SK-N-SH treated with all-trans-retinoic acid at 6 μM for 48 hours (cell line): Measurements from ENCODE around the gene RGCC.

Experiments
- ATAC-seq: fragments of 200-7000 bp; cut with Tn5 transposase; 3 replicates; pipeline ENCODE4 v1.9.1; 2020; ENCODE audit warnings: mild to moderate bottlenecking, moderate library complexity
- ARNTL ChIP-seq: fragments of 450-650 bp; formaldehyde crosslinking; IDR thresholded peaks from 2 replicates; pipeline ENCODE4 v1.5.0; 2020; ENCODE audit warnings: low read depth, mild to moderate bottlenecking, moderate library complexity, borderline replicate concordance
- BACH2 ChIP-seq: fragments of 250-450 bp; sonication (Bioruptor Pico); IDR thresholded peaks from 2 replicates; pipeline ENCODE4 v1.9.0; 2021; ENCODE audit warnings: mild to moderate bottlenecking, borderline replicate concordance
- CSDC2 ChIP-seq: fragments of 250-450 bp; sonication (Bioruptor Pico); IDR thresholded peaks from 2 replicates; pipeline ENCODE4 v1.5.0; 2020; ENCODE audit warnings: mild to moderate bottlenecking, moderate library complexity
- ESRRG ChIP-seq: fragments of 250-450 bp; sonication (Bioruptor Pico); IDR thresholded peaks from 2 replicates; pipeline ENCODE4 v1.6.1; 2021; ENCODE audit warnings: mild to moderate bottlenecking
- GLIS3 ChIP-seq: fragments of 250-450 bp; sonication (Bioruptor Pico); IDR thresholded peaks from 2 replicates; pipeline ENCODE4 v1.5.0; 2020; ENCODE audit warnings: mild to moderate bottlenecking, moderate library complexity
- ISL1 ChIP-seq: fragments of 250-450 bp; sonication (Bioruptor Pico); IDR thresholded peaks from 2 replicates; pipeline ENCODE4 v2.1.2; 2022; ENCODE audit warnings: mild to moderate bottlenecking, moderate library complexity
- OSR1 ChIP-seq: fragments of 250-450 bp; sonication (Bioruptor Pico); IDR thresholded peaks from 2 replicates; pipeline ENCODE4 v1.8.0; 2022; ENCODE audit warnings: moderate library complexity, mild to moderate bottlenecking, inconsistent platforms
- PPARA ChIP-seq: fragments of 250-450 bp; sonication (Bioruptor Pico); IDR thresholded peaks from 2 replicates; pipeline ENCODE4 v1.5.0; 2020; ENCODE audit warnings: mild to moderate bottlenecking, borderline replicate concordance
- RARB ChIP-seq: fragments of 250-450 bp; sonication (Bioruptor Pico); IDR thresholded peaks from 2 replicates; pipeline ENCODE4 v1.8.0; 2021; ENCODE audit warnings: mild to moderate bottlenecking, moderate library complexity
- SNAI2 ChIP-seq: fragments of 250-450 bp; sonication (Bioruptor Pico); IDR thresholded peaks from 2 replicates; pipeline ENCODE4 v1.5.0; 2020; ENCODE audit warnings: mild to moderate bottlenecking, moderate library complexity
- TCF4 ChIP-seq: fragments of 250-450 bp; sonication (Bioruptor Pico); IDR thresholded peaks from 2 replicates; pipeline ENCODE4 v1.8.0; 2021; ENCODE audit warnings: mild to moderate bottlenecking, moderate library complexity, borderline replicate concordance
- TOX ChIP-seq: fragments of 250-450 bp; sonication (Bioruptor Pico); IDR thresholded peaks from 2 replicates; pipeline ENCODE4 v1.8.0; 2021; ENCODE audit warnings: mild to moderate bottlenecking, moderate library complexity, borderline replicate concordance
- ZC3H10 ChIP-seq: fragments of 250-450 bp; sonication (Bioruptor Pico); IDR thresholded peaks from 2 replicates; pipeline ENCODE4 v1.5.1; 2021; ENCODE audit warnings: mild to moderate bottlenecking, moderate library complexity
- ZFP3 ChIP-seq: fragments of 250-450 bp; sonication (Bioruptor Pico); IDR thresholded peaks from 2 replicates; pipeline ENCODE4 v1.5.0; 2020; ENCODE audit warnings: mild to moderate bottlenecking, moderate library complexity
- ZFP30 ChIP-seq: fragments of 450-650 bp; formaldehyde crosslinking; IDR thresholded peaks from 2 replicates; pipeline ENCODE4 v1.5.0; 2022; ENCODE audit warnings: mild to moderate bottlenecking, moderate library complexity
- ZNF565 ChIP-seq: fragments of 450-650 bp; formaldehyde crosslinking; conservative IDR thresholded peaks from 2 replicates; pipeline ENCODE4 v1.5.0; 2020; ENCODE audit warnings: low read depth, mild to moderate bottlenecking, moderate library complexity
- ZNF70 ChIP-seq: fragments of 450-650 bp; formaldehyde crosslinking; IDR thresholded peaks from 2 replicates; pipeline ENCODE4 v1.5.0; 2020; ENCODE audit warnings: mild to moderate bottlenecking, moderate library complexity
- ZNF8 ChIP-seq: fragments of 450-650 bp; formaldehyde crosslinking; IDR thresholded peaks from 2 replicates; pipeline ENCODE4 v1.5.0; 2020; ENCODE audit warnings: mild to moderate bottlenecking, moderate library complexity
- TF ChIP-seq, protein P1 (sequence below): fragments of 250-450 bp; sonication (Bioruptor Pico); IDR thresholded peaks from 2 replicates; pipeline ENCODE4 v1.8.0; 2021; ENCODE audit warnings: low read depth, mild to moderate bottlenecking, moderate library complexity, borderline replicate concordance
- TF ChIP-seq, protein P2 (sequence below): fragments of 250-450 bp; sonication (Bioruptor Pico); IDR thresholded peaks from 2 replicates; pipeline ENCODE4 v1.5.1; 2021; ENCODE audit warnings: mild to moderate bottlenecking, moderate library complexity

Gene RGCC

DNA sequence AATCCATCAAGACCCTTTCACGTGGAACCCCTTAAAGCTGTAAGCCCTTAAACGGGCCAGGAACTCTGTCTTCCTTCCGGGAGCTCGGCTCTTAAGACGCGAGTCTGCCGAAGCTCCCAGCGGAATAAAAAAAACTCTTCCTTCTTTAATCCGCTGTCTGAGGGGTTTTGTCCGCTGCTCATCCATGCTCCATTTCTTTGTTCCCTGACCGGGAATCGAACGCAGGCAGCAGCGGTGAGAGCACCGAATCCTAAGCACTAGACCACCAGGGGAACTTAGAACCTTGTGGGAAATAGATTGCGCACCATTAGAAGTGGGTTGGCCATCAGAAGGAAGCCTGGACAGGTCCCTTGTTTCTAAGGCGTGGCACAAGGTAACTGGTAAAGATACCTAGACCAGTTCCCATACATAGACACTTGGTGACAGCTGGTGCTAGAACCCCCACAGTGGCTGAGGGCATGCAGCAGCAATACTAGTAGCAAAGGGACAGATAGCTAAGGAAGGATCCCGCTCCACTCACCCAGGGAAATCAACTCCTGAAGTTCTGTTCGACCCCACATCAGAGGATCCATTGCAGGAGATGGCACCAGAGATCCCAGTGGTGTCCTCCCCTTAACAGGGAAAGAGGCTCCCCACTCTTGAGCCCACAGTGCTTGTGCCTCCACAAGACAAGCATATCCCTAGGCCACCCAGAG is 1.5 kb upstream of the RGCC start:
- no peak for TF ChIP-seq ARNTL (CRISPR knock-in tag)
- TF ChIP-seq CSDC2 (CRISPR knock-in tag): no peak
- no peak for TF ChIP-seq RARB (CRISPR knock-in tag)
- TF ChIP-seq ZNF565: no peak
- TF ChIP-seq, protein P1, sequence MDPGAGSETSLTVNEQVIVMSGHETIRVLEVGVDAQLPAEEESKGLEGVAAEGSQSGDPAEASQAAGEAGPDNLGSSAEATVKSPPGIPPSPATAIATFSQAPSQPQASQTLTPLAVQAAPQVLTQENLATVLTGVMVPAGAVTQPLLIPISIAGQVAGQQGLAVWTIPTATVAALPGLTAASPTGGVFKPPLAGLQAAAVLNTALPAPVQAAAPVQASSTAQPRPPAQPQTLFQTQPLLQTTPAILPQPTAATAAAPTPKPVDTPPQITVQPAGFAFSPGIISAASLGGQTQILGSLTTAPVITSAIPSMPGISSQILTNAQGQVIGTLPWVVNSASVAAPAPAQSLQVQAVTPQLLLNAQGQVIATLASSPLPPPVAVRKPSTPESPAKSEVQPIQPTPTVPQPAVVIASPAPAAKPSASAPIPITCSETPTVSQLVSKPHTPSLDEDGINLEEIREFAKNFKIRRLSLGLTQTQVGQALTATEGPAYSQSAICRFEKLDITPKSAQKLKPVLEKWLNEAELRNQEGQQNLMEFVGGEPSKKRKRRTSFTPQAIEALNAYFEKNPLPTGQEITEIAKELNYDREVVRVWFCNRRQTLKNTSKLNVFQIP (CRISPR knock-in tag): no peak
- TF ChIP-seq ZC3H10 (CRISPR knock-in tag): no peak
- no peak for TF ChIP-seq SNAI2 (CRISPR knock-in tag)
- TF ChIP-seq OSR1 (CRISPR knock-in tag): no peak
- TF ChIP-seq, protein P2, sequence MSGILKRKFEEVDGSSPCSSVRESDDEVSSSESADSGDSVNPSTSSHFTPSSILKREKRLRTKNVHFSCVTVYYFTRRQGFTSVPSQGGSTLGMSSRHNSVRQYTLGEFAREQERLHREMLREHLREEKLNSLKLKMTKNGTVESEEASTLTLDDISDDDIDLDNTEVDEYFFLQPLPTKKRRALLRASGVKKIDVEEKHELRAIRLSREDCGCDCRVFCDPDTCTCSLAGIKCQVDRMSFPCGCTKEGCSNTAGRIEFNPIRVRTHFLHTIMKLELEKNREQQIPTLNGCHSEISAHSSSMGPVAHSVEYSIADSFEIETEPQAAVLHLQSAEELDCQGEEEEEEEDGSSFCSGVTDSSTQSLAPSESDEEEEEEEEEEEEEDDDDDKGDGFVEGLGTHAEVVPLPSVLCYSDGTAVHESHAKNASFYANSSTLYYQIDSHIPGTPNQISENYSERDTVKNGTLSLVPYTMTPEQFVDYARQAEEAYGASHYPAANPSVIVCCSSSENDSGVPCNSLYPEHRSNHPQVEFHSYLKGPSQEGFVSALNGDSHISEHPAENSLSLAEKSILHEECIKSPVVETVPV: no peak
- TF ChIP-seq GLIS3 (CRISPR knock-in tag): no peak
- ATAC-seq: no peak

DNA sequence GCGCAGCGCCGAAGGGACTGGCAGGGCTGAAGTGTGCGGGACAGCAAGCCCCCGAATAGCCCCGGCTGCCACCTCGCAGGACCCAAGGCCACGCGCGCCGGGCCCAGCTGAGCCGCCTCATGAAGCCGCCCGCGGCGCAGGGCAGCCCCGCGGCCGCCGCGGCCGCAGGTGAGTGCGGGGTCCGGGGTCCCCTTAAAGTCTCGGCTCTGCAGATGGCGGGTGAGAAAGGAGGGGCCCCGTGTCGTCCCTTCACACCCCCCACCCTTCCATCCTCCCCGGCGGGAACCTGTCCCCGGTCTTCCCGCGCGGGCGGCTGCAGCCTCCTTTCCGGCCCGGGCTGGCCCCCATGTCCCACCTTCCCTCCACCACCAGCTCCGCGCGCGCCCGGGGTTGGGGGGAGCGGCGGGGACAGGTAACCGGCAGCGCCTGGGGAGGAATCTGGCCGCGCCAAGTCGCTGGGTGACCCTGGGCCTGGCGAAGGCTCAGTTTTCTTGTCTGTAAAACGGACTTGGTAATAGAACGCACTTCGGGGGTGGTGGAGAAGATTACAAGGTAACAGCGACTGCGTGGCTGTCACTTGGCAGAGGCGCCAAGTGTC is 338 bp downstream of the RGCC start:
- no peak; the same call in 2 of the 3 replicates for ATAC-seq
- TF ChIP-seq RARB (CRISPR knock-in tag): no peak
- TF ChIP-seq, protein P2: no peak
- no peak for TF ChIP-seq ZNF8 (CRISPR knock-in tag)
- no peak for TF ChIP-seq BACH2 (CRISPR knock-in tag)
- no peak for TF ChIP-seq TCF4 (CRISPR knock-in tag)
- TF ChIP-seq ZFP30 (CRISPR knock-in tag): no peak
- no peak for TF ChIP-seq GLIS3 (CRISPR knock-in tag)
- no peak for TF ChIP-seq ZC3H10 (CRISPR knock-in tag)
- TF ChIP-seq CSDC2 (CRISPR knock-in tag): no peak
- TF ChIP-seq, protein P1 (CRISPR knock-in tag): no peak
- TF ChIP-seq ZFP3: no peak

DNA sequence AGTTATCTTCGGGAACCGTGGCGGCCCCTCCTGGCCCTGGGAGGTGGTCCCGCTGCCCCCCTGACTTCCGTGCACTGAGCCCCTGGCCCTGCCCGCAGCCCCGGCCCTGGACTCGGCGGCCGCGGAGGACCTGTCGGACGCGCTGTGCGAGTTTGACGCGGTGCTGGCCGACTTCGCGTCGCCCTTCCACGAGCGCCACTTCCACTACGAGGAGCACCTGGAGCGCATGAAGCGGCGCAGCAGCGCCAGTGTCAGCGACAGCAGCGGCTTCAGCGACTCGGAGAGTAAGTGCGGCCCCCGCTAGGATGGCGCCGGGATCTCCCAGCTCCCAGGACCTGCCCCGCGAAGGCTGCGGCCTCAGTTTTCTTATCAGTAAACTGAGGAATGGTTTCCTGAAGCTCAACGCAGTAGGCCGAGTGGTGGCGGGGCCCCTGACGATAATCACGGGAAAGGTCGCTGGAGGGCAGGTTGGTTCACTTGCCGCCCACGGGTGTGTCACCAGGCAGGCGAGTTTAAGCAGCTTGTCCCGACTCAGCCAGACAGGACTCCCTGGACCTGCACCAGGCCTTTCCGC is 924 bp downstream of the RGCC start:
- ATAC-seq: peak; percentile 36
- TF ChIP-seq GLIS3 (CRISPR knock-in tag) (no peak), ARNTL (CRISPR knock-in tag) (no peak), TOX (CRISPR knock-in tag) (no peak), ZFP30 (CRISPR knock-in tag) (no peak), ISL1 (CRISPR knock-in tag) (no peak)

DNA sequence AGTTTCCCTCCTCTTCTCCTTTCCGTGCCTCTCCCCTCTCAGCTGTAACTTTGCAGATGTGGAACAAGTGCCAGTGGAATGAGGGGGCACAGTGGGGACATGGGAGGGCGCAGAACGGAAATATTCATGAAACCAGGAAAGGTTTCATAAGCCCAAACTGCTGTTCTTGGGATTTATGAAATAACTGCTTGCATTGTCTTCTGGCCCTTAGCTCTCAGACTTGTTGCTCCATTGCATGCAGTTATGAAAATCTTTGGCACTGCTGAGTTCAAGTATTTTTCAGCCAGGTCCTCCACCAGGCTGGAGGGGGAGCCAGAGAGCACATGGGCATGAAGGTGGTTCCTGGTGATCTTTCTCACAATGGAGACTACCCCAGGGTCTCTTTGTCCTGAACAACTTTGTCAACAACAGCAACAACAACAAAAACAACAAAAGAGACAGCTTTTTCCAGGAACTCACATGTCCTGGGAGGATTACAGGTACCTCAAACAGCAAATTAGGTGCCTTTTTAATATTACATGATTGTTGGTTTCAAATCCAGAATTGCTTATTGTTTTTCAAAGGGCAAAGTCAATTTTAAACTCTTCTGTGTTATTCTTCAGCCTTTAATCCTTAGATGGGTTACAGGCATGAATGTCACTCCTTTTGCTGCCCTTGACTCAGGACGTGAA is 1.5 kb downstream of the RGCC start:
- TF ChIP-seq RARB (CRISPR knock-in tag) (no peak), ZFP30 (CRISPR knock-in tag) (no peak), SNAI2 (CRISPR knock-in tag) (no peak), ZNF565 (no peak), OSR1 (CRISPR knock-in tag) (no peak), ZC3H10 (CRISPR knock-in tag) (no peak), ZNF70 (CRISPR knock-in tag) (no peak), ISL1 (CRISPR knock-in tag) (no peak), BACH2 (CRISPR knock-in tag) (no peak), TCF4 (CRISPR knock-in tag) (no peak), TOX (CRISPR knock-in tag) (no peak), ESRRG (no peak), GLIS3 (CRISPR knock-in tag) (no peak), PPARA (CRISPR knock-in tag) (no peak), ZFP3 (no peak)
- ATAC-seq: peak; percentile 22
